GM18519 (cell line): ENCODE measurements around the gene NRXN3.

ENCODE experiments used
- ATAC-seq: cut with Tn5 transposase; IDR thresholded peaks from one replicate; pipeline ENCODE4 v1.9.1; 2021; ENCODE audit warnings: mild to moderate bottlenecking, moderate library complexity; ENCODE audit not compliant: unreplicated experiment, low FRiP score

Gene NRXN3

GRCh38 chr14:79836577-79836976 is 1666.4 kb downstream of the NRXN3 start:
- no peak for ATAC-seq

DNA sequence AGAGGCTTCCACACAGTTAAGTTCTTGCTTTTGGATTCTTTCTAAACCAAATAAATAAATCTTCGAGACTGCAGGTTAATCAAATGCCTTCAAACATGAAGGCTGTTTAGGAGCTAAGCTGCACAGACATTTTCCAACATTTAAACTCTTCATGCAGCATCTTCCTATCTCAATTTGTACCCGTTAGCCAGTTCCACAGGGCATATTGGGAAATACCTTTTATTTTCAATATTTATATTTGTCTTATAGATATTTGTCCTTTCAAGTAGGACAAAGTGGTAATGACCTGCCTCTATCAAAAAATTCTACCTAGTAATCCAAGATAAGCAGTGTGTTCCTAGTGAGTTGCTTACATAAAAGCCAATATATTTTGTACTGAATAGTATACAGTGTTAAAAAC is 1667.5 kb downstream of the NRXN3 start:
- ATAC-seq: no peak

DNA sequence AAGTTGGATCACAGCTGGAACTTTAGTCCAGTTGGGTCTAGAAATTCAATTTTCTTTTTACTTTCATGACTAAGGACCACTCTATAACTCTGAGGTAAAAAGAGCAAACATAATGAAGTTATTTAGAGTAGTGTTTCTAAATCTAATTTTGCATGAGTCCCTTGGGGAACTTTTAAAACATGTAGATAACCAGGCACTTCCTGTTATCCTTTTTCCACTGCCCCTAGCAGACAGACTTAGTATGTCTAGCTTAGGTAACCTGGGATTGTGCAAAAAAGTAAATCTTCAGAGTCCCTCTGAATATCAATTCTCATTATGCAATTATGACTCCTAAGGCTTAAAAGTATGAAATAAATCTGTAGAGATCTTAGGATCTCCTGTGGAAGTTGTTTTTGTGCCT is 1669.9 kb downstream of the NRXN3 start:
- ATAC-seq: no peak

DNA sequence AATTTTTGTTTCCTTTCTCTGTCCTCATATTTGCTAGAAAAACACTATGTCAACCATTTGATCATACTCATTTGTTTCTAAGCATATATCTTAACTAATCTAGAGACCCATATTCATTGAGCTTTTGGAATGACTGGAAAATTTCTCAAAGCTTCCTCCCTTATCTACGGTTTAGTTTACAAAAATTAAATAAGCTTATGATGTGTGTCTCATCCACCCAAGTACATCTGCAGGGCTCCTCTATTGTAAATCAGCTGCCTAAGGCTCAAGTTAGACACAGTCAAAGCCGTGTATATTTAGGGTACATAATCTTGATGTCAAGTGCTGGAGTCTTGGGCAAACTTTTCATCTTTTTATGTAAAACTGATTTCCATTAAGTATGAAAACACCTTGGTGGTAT is 1670.7 kb downstream of the NRXN3 start:
- no peak for ATAC-seq

DNA sequence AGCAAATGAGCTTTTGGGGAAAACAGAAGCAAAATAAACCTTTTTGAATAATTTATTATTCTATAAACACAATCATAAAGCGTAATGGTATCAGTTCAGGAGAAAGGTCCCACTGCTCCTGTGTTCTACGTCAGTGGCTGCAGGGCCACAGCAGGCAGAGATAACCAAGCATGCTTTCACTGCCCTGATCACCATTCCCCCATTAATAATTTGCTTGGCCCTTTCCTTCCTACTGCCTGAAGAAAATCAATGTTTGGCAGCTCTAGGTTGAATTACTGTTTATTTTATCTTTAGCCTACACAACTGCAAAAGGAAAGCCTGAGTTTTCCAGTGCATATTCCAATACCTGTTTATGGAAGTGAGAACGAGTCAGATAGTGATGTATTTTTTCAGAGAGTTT is 1671.3 kb downstream of the NRXN3 start:
- no peak for ATAC-seq

DNA sequence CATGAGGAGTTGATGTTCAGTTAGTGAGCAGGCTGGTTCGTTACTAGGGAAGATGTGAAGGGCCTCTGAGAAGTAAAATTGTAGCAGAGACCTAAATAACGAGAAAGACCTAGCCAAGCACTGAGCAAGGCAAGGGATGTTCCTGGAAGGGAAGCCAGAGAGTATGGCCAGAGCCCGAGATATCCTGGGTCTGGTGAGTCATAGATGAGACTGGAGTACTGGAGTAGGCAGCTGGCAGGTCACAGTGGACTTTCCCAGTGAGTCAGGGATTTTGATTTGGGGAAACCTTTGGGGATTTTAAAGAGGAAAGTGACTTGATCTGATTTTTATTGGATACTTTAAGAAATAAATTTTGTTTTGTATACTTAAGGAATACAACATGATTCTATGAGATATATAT is 1672.1 kb downstream of the NRXN3 start:
- no peak for ATAC-seq

GRCh38 chr14:79852950-79853744 is 1683.0 kb downstream of the NRXN3 start:
- ATAC-seq: no peak

GRCh38 chr14:79855789-79856188 is 1685.6 kb downstream of the NRXN3 start:
- ATAC-seq: no peak

DNA sequence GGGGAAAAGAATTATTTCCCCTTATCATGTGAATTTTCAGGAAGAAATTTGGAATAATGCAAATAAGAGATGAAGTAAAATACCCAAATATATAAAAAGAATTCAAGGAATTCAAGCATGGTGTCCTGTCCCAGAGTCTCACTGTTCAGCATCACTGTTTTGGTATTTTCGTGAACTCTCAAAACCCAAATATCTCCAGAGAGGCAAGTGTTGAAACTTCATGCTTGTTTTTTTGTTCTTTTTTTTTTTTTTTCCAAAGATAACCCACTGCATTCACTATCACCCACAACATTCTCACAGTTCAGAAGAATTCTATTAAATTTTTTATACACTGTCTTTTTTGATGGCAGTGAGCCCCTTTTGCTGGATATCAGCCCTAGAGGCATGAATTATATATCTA is 1686.2 kb downstream of the NRXN3 start:
- no peak for ATAC-seq

GRCh38 chr14:79861111-79861510 is 1690.9 kb downstream of the NRXN3 start:
- no peak for ATAC-seq

DNA sequence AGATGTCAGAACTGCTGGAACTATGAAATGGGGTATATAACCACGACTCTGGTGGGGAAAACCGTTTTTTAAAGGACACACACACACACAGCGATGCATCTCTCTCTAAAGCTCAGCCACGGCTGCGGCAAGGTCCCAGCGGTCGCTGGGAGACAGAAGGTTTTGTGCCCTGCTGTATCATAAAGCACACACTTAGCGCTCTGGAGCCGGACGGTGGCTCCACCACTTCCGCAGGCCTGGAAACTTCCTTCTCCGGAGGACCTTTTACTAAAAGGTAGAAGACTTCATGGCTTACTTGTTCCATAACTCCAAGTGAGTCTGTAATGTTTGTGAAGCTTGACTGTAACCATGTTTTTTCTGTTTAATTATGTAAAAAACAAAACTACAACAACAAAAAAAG is 1691.9 kb downstream of the NRXN3 start:
- no peak for ATAC-seq

DNA sequence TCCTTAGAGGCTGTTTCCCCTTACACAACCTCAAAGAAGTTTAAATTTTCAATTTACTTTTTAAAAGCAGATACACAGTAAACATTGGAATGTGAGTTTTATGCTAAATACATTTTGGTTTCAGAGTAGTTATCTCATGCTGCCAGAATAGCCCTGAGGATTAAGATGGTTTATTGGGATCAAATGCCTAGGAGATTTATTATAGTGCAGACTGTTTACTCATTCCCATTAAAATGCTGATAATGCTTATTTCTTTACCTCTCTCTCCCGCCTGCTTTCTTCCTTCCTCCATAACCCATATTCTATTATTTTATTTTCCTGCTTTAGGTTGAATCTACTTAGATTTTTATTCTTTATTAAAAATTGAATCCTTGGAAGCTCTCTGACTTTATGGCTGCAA is 1701.0 kb downstream of the NRXN3 start:
- no peak for ATAC-seq

- ATAC-seq: no peak
Observed at GRCh38 chr14:79878229-79878628, 1708.1 kb downstream of the NRXN3 start.

DNA sequence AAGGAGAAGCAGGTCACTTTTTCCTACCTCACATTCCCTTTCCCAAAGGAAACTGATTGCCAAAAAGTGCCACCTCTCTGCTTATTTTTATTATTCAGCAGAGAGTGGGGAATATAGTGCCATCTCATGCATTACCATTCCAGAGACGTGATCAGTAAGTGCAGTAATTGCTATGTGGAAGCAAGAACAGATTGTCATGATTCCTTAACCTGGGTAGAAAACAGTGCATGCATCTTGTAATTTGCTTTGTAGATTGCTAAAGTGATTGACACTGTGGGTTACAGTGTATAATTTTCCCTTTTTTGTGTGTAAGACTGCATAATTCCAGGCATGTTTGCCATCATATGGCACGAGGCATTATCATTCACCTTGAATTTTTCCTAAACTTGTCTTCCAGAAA is 1708.6 kb downstream of the NRXN3 start:
- ATAC-seq: no peak

GRCh38 chr14:79881299-79881698 is 1711.1 kb downstream of the NRXN3 start:
- no peak for ATAC-seq

GRCh38 chr14:79890527-79890926 is 1720.4 kb downstream of the NRXN3 start:
- no peak for ATAC-seq

DNA sequence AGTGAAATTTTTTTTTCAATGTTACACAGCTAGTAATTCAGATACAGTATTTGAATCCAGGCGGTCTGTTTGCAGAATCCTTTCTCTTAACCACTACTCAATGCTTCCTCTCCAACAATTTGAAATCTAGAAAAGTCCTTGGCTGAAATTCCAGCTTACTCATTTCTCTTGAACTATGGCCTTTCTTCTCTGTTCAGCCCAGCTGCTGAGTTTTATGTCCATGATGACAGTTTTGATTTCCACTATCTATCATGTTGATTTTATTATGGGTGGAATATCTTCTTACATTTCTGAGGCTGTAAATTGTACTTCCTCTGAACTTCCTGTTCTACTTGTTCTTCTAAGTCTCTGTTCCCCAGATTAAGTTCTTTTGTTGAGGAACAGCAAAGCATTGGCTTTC is 1725.8 kb downstream of the NRXN3 start:
- ATAC-seq: no peak

DNA sequence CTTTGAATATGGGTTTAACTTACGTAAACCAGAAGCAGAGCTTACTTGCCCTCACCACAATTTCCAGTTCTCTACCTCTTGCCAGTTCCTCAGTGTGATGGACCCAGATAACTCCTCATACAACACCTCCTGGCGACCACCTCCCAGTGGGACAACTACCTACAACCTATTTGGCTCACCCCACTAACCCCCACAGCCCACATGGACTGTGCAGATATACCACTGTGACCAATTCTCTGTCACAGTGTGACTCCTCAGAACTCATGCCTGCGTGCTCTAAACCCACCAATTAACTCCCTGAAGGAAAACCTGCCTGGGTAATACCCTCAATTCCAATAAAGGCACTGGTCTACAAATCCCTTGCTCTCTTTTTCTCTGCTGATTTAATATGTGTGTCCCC is 1729.4 kb downstream of the NRXN3 start:
- ATAC-seq: no peak

- ATAC-seq: no peak
Observed at GRCh38 chr14:79904497-79904896, 1734.3 kb downstream of the NRXN3 start.

GRCh38 chr14:79906994-79907393 is 1736.8 kb downstream of the NRXN3 start:
- no peak for ATAC-seq

DNA sequence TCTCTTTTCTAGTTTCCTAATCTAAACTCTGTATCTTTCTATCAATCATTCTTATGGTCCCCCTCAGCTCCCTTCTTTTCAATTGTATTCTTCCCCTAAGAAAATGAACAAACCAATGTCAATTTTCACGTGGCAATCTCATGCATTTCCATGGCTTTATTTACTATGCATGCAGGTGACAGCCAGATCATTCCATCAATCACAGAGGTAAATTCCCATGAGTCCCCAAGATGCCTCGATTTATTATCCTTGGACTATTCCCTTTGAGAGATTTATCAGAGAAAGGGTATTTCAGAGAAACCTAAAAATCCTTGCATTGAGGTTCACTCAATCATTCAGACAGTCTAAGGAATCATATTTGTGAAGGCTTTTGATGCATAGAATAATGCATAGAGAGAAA is 1739.9 kb downstream of the NRXN3 start:
- no peak for ATAC-seq

- no peak for ATAC-seq
Observed at GRCh38 chr14:79911744-79912143, 1741.6 kb downstream of the NRXN3 start.

DNA sequence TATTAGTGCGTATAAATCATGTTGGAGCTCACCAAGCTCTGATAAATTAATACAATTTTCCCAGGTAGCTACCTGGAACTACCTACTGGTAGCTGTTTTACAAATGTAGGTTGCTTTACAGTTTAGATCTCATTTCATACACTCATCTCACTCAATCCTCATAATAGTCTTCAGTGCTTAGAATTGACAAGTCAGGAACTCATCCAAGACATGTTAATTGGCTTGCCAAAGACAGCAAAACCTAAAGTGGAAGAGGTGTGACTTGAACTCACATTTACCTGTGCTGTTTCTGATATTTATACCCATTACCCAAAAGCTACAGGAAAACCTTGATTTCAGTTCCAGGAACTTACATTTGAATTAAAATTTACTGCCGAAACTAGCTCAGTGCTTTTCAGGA is 1744.4 kb downstream of the NRXN3 start:
- no peak for ATAC-seq
